ENCODE measurements around the gene APBB2. TPM values are rescaled to one million over a fixed set of nuclear protein-coding genes. Genes with fewer than 3 reads are reported as not detected.

APBB2 gene
- total and polyA plus RNA-seq, 8 donors, result 4.7 to 55.4 (median 23.1) TPM

DNA sequence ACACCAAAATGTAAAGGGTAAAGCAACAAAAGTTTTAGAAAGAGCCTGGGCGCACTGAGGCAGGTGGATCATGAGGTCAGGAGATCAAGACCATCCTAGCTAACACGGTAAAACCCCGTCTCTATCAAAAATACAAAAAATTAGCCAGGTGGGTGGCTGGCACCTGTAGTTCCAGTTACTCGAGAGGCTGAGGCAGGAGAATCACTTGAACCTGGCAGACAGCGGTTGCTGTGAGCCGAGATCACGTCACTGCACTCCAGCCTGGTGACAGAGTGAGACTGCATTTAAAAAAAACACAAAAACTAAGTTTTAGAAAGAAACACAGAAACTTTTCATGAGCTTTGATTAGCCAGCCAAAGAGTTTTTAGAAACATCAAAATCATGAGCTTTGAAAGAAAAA is 76.5 kb downstream of the APBB2 start:
- WGBS, 5 donors, result 82 to 98% (median 88%) methylated on average over 7 of the region's 7 CpGs
- DNase-seq, result no peak
- TF ChIP-seq POLR2A (IDR thresholded peaks at IDR 0.05), result no peak
- TF ChIP-seq, protein P1, sequence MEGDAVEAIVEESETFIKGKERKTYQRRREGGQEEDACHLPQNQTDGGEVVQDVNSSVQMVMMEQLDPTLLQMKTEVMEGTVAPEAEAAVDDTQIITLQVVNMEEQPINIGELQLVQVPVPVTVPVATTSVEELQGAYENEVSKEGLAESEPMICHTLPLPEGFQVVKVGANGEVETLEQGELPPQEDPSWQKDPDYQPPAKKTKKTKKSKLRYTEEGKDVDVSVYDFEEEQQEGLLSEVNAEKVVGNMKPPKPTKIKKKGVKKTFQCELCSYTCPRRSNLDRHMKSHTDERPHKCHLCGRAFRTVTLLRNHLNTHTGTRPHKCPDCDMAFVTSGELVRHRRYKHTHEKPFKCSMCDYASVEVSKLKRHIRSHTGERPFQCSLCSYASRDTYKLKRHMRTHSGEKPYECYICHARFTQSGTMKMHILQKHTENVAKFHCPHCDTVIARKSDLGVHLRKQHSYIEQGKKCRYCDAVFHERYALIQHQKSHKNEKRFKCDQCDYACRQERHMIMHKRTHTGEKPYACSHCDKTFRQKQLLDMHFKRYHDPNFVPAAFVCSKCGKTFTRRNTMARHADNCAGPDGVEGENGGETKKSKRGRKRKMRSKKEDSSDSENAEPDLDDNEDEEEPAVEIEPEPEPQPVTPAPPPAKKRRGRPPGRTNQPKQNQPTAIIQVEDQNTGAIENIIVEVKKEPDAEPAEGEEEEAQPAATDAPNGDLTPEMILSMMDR (IDR thresholded peaks at IDR 0.05), result no peak
- no peak for TF ChIP-seq POLR2AphosphoS5 (IDR thresholded peaks at IDR 0.05)
- no peak for TF ChIP-seq EP300 (IDR thresholded peaks at IDR 0.05)
- H3K4me1 ChIP-seq, result peaks cover 44 to 62% (median 49%) of the 10 kb centered on the region in 4 donors
- H3K27ac ChIP-seq, result no peak overlapping the region
- intact Hi-C loops (cut with DNase I; ENCODE audit: low total_unique reads), result no loop called here
- no peak overlapping the region for H3K4me3 ChIP-seq
- no peaks in the 10 kb centered on the region for H3K27me3 ChIP-seq
- H3K36me3 ChIP-seq, result no peaks in the 10 kb centered on the region
- H3K9me3 ChIP-seq, result no peaks in the 10 kb centered on the region

DNA sequence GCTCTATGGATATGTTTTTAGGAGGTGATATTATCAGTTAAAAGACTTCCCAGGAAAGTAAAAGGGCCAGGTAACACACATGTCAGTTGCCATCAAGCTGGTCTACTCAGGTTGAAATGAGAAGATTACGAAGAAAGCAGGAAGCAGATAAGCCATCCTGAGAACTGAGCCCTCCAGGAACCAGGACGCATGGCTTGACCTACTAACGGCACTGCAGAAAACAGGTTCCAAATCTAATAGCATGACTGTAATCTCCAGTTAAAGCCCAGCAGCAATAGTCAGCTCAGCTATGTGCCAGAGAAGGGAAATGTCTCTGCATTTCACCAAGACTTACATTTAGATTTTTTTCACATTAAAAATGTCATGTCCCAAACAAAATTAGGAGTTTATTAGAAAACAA is 77.9 kb downstream of the APBB2 start:
- intact Hi-C loops (cut with DNase I; ENCODE audit: low total_unique reads), result no loop called here
- 19 to 51% (median 30%) methylated on average over 3 of the region's 3 CpGs for WGBS, 5 donors
- no peak overlapping the region for H3K4me3 ChIP-seq
- H3K27me3 ChIP-seq, result no peaks in the 10 kb centered on the region
- DNase-seq, result peak in 1 of 2 donors; percentile 55
- TF ChIP-seq EP300 (IDR thresholded peaks at IDR 0.05) (no peak), POLR2AphosphoS5 (IDR thresholded peaks at IDR 0.05) (peak in 2 of 3 donors; percentile 29 to 30)
- no peaks in the 10 kb centered on the region for H3K9me3 ChIP-seq
- H3K4me1 ChIP-seq, result peaks cover 37 to 62% (median 47%) of the 10 kb centered on the region in 4 donors
- H3K36me3 ChIP-seq, result no peaks in the 10 kb centered on the region
- H3K27ac ChIP-seq, result peak overlapping the region in 3 of 5 donors; percentile 17 to 54 (median 23)

- Histone ChIP-seq H3K27ac (peak overlapping the region in 3 of 5 donors; percentile 17 to 54 (median 23)), H3K27me3 (no peaks in the 10 kb centered on the region), H3K9me3 (no peaks in the 10 kb centered on the region), H3K4me1 (peaks cover 37 to 64% (median 48%) of the 10 kb centered on the region in 4 donors), H3K4me3 (no peak overlapping the region), H3K36me3 (no peaks in the 10 kb centered on the region)
- intact Hi-C loops (cut with DNase I; ENCODE audit: low total_unique reads), result no loop called here
- TF ChIP-seq POLR2A (IDR thresholded peaks at IDR 0.05), result no peak
- TF ChIP-seq POLR2AphosphoS5 (IDR thresholded peaks at IDR 0.05), result no peak
- TF ChIP-seq, protein P1 (IDR thresholded peaks at IDR 0.05), result no peak
- DNase-seq, result no peak
- 26 to 53% (median 43%) methylated on average over 2 of the region's 2 CpGs for WGBS, 5 donors
Observed at GRCh38 chr4:41135801-41136200, 78.5 kb downstream of the APBB2 start.

DNA sequence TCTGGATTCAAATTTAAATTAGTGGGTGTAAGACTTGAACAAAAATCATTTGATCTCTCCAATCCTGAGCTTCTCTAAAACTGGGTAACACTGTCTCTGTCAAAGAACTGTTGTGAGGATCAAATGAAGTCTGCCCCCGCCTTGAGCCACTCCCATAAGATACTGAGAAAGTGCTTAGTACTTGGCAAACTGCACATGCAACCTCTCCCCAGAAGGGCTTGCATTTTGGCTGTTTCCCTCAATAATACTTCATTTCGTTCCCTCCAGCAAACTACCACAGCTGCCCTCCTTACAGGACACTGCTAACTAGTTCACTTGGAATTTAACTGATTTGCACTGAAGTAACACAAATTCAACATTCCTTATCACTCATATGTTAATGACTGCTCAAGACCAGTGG is 79.8 kb downstream of the APBB2 start:
- peaks cover 37 to 75% (median 48%) of the 10 kb centered on the region in 4 donors for H3K4me1 ChIP-seq
- 21 to 49% (median 30%) methylated on average over 2 of the region's 2 CpGs for WGBS, 5 donors
- TF ChIP-seq, protein P1 (IDR thresholded peaks at IDR 0.05), result no peak
- TF ChIP-seq EP300 (IDR thresholded peaks at IDR 0.05) (no peak), POLR2AphosphoS5 (IDR thresholded peaks at IDR 0.05) (no peak), POLR2A (IDR thresholded peaks at IDR 0.05) (no peak)

DNA sequence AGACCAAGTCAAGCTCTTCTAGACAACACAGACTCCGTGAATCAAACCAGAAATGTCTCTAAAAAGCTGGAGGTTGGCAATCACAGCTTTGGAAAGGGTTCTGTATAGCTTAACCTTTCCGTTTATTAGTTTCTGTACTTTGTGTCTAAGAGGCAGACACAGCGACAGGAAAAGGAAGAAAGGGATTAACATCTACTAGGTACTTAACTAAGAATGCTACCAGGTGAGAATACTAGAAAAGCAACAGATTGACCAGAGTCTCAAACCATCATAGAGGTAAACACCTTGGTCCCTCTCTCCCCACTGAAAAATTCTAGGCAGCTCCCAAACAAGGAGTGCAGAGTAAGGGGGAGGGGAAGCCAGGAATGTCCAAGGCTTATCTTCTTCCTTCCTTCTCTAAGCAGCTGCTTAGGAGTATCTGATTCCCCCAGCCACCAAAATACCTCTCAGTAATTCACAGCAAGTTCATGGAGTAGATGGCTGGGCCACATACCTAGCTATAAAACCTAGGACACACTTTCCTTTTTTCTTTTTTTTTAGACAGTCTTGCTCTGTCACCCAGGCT is 80.8 kb downstream of the APBB2 start:
- Histone ChIP-seq H3K9me3 (no peaks in the 10 kb centered on the region), H3K27ac (peak overlapping the region; percentile 1 to 68 (median 47)), H3K4me3 (no peak overlapping the region), H3K36me3 (no peaks in the 10 kb centered on the region), H3K27me3 (no peaks in the 10 kb centered on the region), H3K4me1 (peaks cover 37 to 82% (median 50%) of the 10 kb centered on the region in 4 donors)
- intact Hi-C loops (cut with DNase I; ENCODE audit: low total_unique reads), result no loop called here
- 30 to 42% (median 35%) methylated on average over 3 of the region's 3 CpGs for WGBS, 5 donors
- no peak for DNase-seq
- TF ChIP-seq POLR2A (IDR thresholded peaks at IDR 0.05) (no peak), POLR2AphosphoS5 (IDR thresholded peaks at IDR 0.05) (no peak), EP300 (IDR thresholded peaks at IDR 0.05) (no peak)
- TF ChIP-seq, protein P1 (IDR thresholded peaks at IDR 0.05), result no peak

More for the DNA sequence above, 79.8 kb downstream of the APBB2 start:
- DNase-seq, result no peak
- Histone ChIP-seq H3K27ac (peak overlapping the region in 2 of 5 donors; percentile 28 to 47), H3K27me3 (no peaks in the 10 kb centered on the region), H3K4me3 (no peak overlapping the region), H3K9me3 (no peaks in the 10 kb centered on the region), H3K36me3 (no peaks in the 10 kb centered on the region)
- intact Hi-C loops (cut with DNase I; ENCODE audit: low total_unique reads), result no loop called here
